GM10248 (cell line): ENCODE results near the gene TMEM63C.
"Not testable (repeated sequence)": the region's sequence is repeated elsewhere in the genome, so short reads cannot be mapped to it uniquely, and the experiment has no call there.

ENCODE experiments used
- CTCF ChIA-PET: fragments of 300-600 bp; sonication (Branson Sonifier 250); formaldehyde crosslinking; extraction: SDS; loops from one replicate; lab custom pipeline; 2021; ENCODE audit warnings: antibody characterized with exemption; lab: Yijun Ruan, JAX
- POLR2A ChIA-PET: fragments of 350-650 bp; sonication (Branson Sonifier 250); formaldehyde crosslinking; extraction: SDS; loops from one replicate; lab custom pipeline; 2020; ENCODE audit warnings: antibody characterized with exemption; lab: Yijun Ruan, JAX
- DNase-seq: peaks from one replicate; pipeline ENCODE4 v3.0.0; 2012; ENCODE audit errors: extremely low spot score
- TF ChIP-seq, protein P1 (sequence below): IDR thresholded peaks from 2 replicates; pipeline ENCODE4 v1.5.1; 2012; ENCODE audit warnings: mild to moderate bottlenecking, low read depth; ENCODE audit errors: extremely low read depth, missing control alignments, control extremely low read depth

Gene TMEM63C

DNA sequence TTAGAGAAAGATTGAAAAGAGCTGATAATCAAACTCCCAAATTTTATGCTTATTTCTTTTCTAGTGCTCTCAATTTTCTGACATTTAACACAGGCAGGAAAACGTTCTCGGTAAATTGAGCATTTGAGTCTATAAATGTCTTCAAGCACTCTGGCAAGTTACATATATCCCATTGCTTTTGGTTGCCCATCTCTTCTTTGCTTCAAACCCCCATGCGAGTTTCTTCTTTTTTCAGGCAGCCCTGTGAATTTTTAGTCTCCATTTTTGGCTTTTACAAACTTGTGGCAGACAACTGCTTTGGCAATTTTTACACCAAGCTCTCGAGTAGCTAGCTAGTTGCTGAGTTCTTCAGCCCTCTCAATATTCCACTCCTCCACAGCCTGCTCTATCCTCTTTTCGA is 8.7 kb upstream of the TMEM63C start:
- ChIA-PET POLR2A (no interaction called here), CTCF (interaction anchor here (1.0 to 1.6 kb wide), 2 partner anchors 11 to 22 kb away, joined by 3 read pairs; no protein-coding TSS in a partner anchor)
- TF ChIP-seq, protein P1, sequence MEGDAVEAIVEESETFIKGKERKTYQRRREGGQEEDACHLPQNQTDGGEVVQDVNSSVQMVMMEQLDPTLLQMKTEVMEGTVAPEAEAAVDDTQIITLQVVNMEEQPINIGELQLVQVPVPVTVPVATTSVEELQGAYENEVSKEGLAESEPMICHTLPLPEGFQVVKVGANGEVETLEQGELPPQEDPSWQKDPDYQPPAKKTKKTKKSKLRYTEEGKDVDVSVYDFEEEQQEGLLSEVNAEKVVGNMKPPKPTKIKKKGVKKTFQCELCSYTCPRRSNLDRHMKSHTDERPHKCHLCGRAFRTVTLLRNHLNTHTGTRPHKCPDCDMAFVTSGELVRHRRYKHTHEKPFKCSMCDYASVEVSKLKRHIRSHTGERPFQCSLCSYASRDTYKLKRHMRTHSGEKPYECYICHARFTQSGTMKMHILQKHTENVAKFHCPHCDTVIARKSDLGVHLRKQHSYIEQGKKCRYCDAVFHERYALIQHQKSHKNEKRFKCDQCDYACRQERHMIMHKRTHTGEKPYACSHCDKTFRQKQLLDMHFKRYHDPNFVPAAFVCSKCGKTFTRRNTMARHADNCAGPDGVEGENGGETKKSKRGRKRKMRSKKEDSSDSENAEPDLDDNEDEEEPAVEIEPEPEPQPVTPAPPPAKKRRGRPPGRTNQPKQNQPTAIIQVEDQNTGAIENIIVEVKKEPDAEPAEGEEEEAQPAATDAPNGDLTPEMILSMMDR, result no peak
- no peak for DNase-seq

DNA sequence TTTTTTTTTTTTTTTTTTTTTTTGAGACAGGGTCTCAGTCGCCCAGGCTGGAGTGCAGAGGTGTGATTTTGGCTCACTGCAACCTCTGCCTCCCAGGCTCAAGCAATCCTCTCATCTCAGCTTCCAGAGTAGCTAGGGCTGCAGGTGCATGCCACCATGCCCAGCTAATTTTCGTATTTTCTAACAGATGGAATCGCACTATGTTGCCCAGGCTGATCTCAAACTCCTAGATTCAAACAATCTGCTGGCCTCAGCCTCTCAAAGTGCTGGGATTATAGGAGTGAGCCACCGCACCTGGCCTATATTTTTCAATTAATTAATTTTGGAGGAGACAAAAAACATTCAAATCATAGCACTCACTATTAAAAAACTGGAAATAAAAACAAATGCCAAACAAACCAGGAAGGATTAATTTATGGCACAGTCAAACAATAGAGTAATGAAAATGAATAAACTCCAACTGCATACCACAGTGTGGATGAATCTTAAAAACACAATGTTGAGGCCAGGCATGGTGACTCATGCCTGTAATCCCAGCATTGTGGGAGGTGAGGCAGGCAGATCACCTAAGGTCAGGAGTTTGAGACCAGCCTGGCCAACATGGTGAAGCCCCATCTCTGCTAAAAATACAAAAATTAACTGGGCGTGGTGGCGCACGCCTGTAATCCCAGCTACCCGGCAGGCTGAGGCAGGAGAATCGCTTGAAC is 7.5 kb upstream of the TMEM63C start:
- DNase-seq, CTCF ChIA-PET, POLR2A ChIA-PET: not testable (repeated sequence)

DNA sequence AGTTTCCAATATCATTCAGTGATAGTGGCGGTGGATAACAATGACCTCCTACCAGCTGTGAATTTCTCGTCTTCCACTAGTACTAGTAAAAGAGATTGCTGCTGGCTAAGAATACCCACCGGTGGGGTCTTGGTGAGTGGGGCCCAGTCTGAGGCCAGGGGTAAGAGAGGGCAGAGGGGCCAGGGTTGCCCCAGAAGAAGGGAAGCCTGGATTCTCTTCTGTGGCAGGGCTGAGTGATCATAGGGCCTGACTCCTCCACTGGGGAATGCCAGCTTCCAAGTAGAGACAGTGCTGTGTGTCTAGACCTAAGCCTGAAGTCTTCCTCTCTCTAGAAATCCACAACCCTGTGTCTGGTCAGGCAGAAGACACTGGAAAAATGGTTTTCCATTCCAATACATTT is 5.8 kb upstream of the TMEM63C start:
- no peak for DNase-seq
- ChIA-PET CTCF (no interaction called here), POLR2A (no interaction called here)
- TF ChIP-seq, protein P1, result no peak

DNA sequence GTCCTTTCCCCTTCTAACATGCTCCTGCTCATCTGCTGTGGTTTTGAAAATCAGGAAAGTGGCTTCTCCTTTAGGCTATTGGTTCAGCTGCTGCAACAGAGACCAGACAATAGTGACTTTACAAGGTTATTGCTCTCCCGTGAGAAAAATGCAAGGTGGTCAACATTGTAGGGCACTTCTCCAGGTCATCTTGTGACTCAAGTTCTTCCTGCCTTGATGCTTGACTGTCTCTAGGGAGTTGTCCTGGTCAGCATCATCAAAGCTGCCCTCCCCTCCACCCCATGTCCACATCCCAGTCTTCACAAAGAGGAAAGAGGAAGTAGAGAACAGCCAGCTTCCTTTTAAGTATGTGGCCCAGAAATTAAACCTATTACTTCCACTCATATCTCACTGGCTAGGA is 3.9 kb upstream of the TMEM63C start:
- ChIA-PET CTCF (no interaction called here), POLR2A (no interaction called here)
- no peak for DNase-seq
- TF ChIP-seq, protein P1, result no peak

DNA sequence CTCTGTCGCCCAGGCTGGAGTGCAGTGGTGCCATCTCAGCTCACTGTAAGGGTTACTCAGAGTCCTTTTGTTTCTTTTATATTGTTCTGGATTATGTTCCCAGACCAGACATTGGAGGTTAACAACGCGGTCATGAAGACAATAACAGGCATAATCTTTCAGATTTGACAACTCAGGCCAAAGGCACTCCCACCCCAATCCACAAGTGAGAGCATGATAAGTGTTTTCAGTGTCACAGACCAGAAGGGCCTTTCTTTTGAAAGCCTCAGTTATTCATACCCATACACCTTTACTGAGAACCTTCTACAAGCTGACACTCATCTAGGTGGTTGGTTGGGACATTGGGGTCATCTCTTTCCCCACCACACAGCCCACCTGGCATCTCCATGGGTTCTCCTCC is 2.9 kb upstream of the TMEM63C start:
- TF ChIP-seq, protein P1, result no peak
- CTCF ChIA-PET, result interaction anchor here (1.3 kb wide), 1 partner anchor 35 kb away, joined by 6 read pairs; no protein-coding TSS in a partner anchor
- DNase-seq, result no peak
- POLR2A ChIA-PET, result no interaction called here

DNA sequence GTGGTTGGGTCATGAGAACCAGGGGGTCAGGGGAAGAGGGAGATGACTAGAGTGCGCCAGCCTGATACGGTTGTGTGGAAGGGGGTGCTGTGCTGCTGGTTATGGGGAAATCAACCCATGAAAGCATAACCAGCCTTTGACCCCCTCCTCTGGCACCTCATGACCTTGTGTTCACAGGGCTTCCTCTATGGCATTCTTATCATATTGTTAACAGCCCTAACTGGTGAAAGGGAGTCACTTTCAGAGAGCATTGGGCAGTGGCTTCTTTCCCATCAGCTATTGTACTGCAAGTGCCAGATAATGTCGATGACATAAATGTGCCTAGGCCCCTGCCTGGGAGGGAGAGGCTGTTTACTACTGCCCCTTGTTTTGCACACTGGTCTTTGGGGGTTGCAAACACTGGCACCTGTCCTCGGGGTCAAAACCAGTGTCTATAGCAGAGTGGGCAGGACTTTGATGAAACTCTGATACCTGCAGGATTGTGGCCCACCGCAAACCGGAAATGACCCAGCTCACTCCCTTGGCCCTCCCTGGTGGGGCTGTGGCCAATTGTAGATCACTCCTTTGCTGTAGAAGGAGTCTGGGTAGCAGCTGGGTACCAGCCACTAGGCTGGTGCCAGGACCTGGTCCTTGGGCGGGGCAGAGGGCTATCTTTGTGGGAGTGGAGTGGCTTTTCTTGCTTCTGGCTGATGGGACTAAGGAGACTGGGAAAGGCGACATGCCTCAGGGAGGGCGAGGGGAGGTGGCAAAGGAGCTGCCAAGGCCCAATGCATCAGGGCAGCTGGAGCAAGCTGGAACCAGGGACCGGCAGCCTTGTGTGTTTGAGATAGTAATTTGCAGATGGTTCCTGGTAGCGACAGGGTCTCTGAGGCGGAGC is 634 bp upstream of the TMEM63C start:
- no peak for DNase-seq
- CTCF ChIA-PET, result interaction anchor here (1.0 kb wide), 1 partner anchor 16 kb away, joined by 3 read pairs; no protein-coding TSS in a partner anchor
- TF ChIP-seq, protein P1, result no peak
- POLR2A ChIA-PET, result no interaction called here

DNA sequence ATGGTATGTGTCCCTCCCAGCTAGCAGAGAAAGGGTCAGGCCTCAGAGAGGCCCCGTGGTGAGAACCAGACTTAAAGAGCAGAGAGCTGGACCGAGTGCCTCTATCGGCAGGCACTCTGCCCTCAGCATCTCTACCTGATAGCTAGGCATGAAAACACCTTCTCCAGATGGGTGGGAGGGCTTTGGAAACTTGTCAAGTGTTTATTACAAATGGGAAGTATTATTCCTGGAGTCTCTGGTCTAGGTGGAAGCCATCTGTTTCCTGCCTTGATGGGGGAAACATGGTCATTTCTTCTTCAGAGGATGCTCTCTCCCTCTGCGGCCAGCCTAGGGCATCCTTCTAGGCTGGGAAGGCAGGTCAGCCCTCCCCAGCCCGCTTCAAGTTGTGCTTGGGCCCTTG is 2.3 kb downstream of the TMEM63C start:
- no peak for DNase-seq
- TF ChIP-seq, protein P1, result no peak
- CTCF ChIA-PET, result interaction anchor here (1.5 to 1.9 kb wide), 3 partner anchors 11 to 42 kb away, joined by 3 to 6 read pairs (median 3); partner anchors contain the start of gene ZDHHC22
- POLR2A ChIA-PET, result no interaction called here
